Progenitor cell of endocrine pancreas (in vitro differentiated cells): ENCODE results near the gene TPI1. TPM values are rescaled to one million over a fixed set of nuclear protein-coding genes. Genes with fewer than 3 reads are reported as not detected.
A peak's percentile ranks its signal among the peaks of the same experiment; 100 is the strongest.

Experiments
- DNase-seq: peaks from one replicate; pipeline ENCODE4 v3.0.0; 2021; ENCODE audit warnings: low spot score; ENCODE audit not compliant: unreplicated experiment
- H3K27ac Mint-ChIP-seq: 2 replicates; pipeline ENCODE4 v1.8.0; 2021; ENCODE audit warnings: mild to moderate bottlenecking, moderate library complexity, mixed read lengths
- H3K27me3 Mint-ChIP-seq: 2 replicates; pipeline ENCODE4 v1.8.0; 2021; ENCODE audit warnings: mixed read lengths
- H3K36me3 Mint-ChIP-seq: 2 replicates; pipeline ENCODE4 v1.8.0; 2022; ENCODE audit warnings: mixed read lengths; ENCODE audit not compliant: insufficient read depth
- H3K4me1 Mint-ChIP-seq: 2 replicates; pipeline ENCODE4 v1.8.0; 2021; ENCODE audit warnings: low read depth, mixed read lengths
- H3K4me3 Mint-ChIP-seq: 2 replicates; pipeline ENCODE4 v1.8.0; 2021; ENCODE audit warnings: low read depth, mild to moderate bottlenecking, moderate library complexity, mixed read lengths
- H3K9me3 Mint-ChIP-seq: 2 replicates; pipeline ENCODE4 v1.8.0; 2021; ENCODE audit warnings: low read depth, mixed read lengths
- total RNA-seq: library from RNA; stranded (reverse); gene quantifications from 2 replicates; pipeline ENCODE4 v1.2.1, GENCODE V29; 2021
- TF ChIP-seq, protein P1 (sequence below): fragments of 200-600 bp; sonication (generic); IDR thresholded peaks from one replicate; pipeline ENCODE4 v1.5.0; 2021; ENCODE audit warnings: antibody characterized with exemption, mild to moderate bottlenecking; ENCODE audit not compliant: unreplicated experiment

The TPI1 gene
- total RNA-seq, 1 donor from 2014 or later: 498 TPM

DNA sequence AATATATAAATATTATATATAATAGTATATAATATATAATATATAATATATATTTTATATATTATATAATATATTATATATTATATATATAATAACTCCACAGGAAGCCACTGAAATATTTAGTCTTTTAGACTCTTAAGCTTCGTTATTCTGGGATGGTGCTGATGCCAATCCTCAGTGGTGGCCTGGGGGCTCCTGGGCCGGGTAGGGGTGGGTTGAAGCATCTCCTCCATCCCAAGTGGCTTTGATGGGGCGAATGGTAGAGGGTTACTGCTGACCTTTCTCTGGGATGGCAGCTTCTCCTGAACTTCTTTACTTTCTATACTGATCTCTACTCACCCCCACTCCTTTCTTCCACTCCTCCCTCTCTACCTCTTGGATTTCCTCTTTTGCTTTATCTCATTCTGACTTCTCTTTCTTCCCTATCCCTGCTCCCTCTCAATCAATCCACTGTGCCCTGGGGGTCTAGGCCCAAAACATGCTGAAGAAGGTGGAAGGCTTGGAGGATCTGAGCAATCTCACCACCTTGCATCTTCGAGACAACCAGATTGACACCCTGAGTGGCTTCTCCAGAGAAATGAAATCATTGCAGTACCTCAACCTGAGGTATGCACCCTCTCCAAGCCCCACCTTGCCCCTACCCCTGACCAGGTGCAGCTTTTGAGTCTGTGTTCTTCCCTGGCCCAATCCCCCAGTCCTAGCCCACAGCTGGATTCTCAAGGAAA lies 42.3 kb downstream of the TPI1 start:
- no peak overlapping the region for H3K27ac Mint-ChIP-seq
- H3K4me3 Mint-ChIP-seq: no peak overlapping the region
- TF ChIP-seq, protein P1, sequence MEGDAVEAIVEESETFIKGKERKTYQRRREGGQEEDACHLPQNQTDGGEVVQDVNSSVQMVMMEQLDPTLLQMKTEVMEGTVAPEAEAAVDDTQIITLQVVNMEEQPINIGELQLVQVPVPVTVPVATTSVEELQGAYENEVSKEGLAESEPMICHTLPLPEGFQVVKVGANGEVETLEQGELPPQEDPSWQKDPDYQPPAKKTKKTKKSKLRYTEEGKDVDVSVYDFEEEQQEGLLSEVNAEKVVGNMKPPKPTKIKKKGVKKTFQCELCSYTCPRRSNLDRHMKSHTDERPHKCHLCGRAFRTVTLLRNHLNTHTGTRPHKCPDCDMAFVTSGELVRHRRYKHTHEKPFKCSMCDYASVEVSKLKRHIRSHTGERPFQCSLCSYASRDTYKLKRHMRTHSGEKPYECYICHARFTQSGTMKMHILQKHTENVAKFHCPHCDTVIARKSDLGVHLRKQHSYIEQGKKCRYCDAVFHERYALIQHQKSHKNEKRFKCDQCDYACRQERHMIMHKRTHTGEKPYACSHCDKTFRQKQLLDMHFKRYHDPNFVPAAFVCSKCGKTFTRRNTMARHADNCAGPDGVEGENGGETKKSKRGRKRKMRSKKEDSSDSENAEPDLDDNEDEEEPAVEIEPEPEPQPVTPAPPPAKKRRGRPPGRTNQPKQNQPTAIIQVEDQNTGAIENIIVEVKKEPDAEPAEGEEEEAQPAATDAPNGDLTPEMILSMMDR: no peak
- no peaks in the 10 kb centered on the region for H3K9me3 Mint-ChIP-seq
- no peaks in the 10 kb centered on the region for H3K36me3 Mint-ChIP-seq
- no peak for DNase-seq
- H3K27me3 Mint-ChIP-seq: peaks cover 22% of the 10 kb centered on the region
- H3K4me1 Mint-ChIP-seq: peaks cover 9% of the 10 kb centered on the region

DNA sequence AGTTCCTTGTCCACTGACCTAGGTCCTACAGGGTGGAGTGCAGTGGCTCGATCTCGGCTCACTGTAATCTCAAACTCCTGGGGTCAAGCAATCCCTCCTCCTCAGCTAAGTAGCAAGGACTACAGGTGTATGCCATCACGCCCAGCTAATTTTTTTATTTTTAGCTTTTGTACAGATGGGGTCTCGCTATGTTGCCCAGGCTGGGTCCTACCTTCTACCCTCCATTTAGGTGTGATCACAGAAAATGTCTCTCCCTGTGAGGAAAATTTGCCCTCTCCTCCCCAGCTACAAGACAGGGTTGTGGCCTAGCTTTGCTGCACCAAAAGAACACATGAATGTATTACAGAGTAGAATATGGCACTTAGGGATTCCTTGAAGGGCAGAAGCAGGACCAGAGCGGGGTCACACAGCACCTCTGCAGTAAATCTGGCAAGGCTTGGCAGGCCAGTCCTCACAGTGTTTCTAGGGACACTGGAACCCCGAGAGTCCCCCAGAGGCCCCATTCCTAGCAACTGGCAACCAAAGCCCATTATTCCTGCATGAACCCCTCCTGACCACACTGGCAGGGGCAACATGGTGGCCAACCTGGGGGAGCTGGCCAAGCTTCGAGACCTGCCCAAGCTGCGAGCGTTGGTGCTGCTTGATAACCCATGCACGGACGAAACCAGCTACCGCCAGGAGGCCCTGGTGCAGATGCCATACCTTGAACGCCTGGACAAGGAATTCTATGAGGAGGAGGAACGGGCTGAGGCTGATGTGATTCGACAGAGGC lies 45.0 kb downstream of the TPI1 start:
- peak overlapping the region; percentile 86 for H3K4me3 Mint-ChIP-seq
- peaks cover 22% of the 10 kb centered on the region for H3K4me1 Mint-ChIP-seq
- no peak for DNase-seq
- peaks cover 29% of the 10 kb centered on the region for H3K27me3 Mint-ChIP-seq
- peaks cover 1% of the 10 kb centered on the region for H3K36me3 Mint-ChIP-seq
- TF ChIP-seq, protein P1: no peak
- H3K9me3 Mint-ChIP-seq: no peaks in the 10 kb centered on the region
- H3K27ac Mint-ChIP-seq: no peak overlapping the region

DNA sequence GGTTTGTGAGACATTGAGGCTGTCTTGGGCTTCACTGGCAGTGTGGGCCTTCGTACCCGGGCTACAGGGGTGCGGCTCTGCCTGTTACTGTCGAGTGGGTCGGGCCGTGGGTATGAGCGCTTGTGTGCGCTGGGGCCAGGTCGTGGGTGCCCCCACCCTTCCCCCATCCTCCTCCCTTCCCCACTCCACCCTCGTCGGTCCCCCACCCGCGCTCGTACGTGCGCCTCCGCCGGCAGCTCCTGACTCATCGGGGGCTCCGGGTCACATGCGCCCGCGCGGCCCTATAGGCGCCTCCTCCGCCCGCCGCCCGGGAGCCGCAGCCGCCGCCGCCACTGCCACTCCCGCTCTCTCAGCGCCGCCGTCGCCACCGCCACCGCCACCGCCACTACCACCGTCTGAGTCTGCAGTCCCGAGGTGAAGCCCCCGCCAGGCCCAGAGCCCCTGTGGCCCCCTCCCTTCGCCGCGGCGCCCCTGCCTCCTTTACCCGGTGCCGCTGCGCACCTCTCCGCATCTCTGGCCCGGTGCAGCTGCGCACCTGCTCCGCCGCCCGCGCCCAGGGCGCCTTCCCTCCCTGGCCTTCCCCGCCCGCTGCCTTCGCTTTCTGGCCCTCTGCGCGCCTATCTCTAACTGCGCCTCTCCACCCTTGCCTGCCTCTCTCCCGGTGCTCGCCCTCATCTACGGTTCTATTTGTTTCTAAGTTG lies 47.1 kb downstream of the TPI1 start, which contains the start of gene ENO2:
Gene ENO2, plus strand, starts transcription at position 335 of the 701 bp plus-strand sequence. CDS start 1,253 bp downstream, outside the sequence.
- Mint-ChIP-seq H3K36me3 (peaks cover 5% of the 10 kb centered on the region), H3K27ac (peak within 1 kb of the TSS; percentile 85), H3K27me3 (peaks cover 29% of the 10 kb centered on the region), H3K4me3 (peak within 1 kb of the TSS; percentile 86), H3K4me1 (peaks cover 22% of the 10 kb centered on the region), H3K9me3 (no peaks in the 10 kb centered on the region)
- TF ChIP-seq, protein P1: no peak
- DNase-seq: peak; percentile 56

DNA sequence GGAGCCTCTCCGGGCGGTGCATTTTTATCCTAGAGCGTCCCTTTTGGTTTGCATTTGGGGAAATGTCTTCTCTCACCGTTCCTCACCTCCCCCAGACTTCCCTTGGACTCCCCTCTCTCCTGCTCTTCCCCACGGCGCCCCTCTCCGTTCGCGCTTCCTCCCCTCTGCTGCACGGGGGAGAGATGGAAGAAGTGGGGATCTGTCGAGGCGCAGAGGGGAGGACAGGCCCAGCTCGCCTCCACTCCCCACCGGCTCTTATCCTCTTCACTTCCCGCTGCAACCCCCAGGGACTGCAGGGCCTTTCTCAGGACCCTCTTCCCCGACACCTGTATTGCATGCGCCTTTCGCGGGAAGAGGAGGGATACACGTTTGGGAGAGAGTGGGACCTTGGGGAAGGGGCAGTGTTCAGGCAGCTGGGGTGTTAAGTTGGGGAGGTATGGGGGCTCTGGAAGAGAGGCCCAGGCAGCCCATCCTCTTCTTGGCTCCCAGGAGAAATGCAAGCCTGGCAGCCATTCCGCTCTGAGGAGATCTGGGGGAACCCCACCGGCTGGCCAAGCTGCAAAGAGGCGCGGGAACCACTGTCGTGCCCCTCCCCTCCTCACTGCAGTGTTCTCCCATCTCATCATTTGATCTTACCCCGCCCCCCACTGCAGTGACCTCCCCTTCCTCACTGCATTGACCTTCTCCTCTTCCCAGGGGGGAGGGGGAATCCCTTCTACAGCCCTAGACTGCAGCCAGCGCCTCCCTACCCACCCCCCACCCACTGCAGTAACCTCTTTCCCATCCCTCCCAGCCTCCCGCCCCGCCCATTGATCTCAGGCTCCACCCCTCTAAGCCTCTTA lies 47.8 kb downstream of the TPI1 start:
- no peaks in the 10 kb centered on the region for H3K9me3 Mint-ChIP-seq
- DNase-seq: no peak
- H3K36me3 Mint-ChIP-seq: peaks cover 10% of the 10 kb centered on the region
- peak overlapping the region; percentile 85 for H3K27ac Mint-ChIP-seq
- H3K4me1 Mint-ChIP-seq: peaks cover 22% of the 10 kb centered on the region
- peak overlapping the region; percentile 86 for H3K4me3 Mint-ChIP-seq
- H3K27me3 Mint-ChIP-seq: peaks cover 29% of the 10 kb centered on the region
- TF ChIP-seq, protein P1: no peak
